ENCODE measurements around the gene RTN1.

Gene RTN1

DNA sequence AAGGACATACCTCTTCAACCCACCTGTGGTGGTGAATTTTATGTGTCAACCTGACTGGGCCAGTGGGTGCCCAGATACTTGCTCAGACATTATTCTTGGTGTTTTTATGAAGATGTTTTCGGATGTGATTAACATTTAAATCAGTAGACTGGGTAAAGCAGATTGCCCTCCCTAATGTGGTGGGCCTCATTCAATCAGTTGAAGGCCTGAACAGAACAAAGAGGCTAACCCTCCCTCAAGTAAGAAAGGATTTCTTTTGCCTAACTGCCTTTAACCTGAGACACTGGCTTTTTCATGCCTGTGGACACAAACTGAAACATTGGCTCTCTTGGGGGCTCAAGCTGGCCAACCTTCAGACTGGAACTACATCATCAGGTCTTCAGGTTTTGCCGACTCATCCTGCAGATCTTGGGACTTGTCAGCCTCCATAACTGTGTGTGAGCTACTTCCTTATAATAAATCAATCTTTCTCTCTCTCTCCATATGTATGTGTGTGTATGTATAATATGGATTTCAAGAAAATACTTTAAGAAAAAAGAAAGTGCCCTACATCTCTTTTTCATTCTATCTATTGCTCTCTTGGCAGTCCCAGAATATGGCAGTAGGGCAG lies 39.4 kb downstream of the RTN1 start:
- H3K36me3 ChIP-seq (ENCODE audit: control insufficient read depth, low read length) = no peaks in the 10 kb centered on the region
- H3K4me1 ChIP-seq (ENCODE audit: control insufficient read depth, low read length) = peaks cover 4% of the 10 kb centered on the region; the same call in 1 of the 2 replicates
- H3K9me2 ChIP-seq (replicated peaks; ENCODE audit: control insufficient read depth, low read length) = no peaks in the 10 kb centered on the region; the same call in 1 of the 2 replicates
- TF ChIP-seq, protein P1, sequence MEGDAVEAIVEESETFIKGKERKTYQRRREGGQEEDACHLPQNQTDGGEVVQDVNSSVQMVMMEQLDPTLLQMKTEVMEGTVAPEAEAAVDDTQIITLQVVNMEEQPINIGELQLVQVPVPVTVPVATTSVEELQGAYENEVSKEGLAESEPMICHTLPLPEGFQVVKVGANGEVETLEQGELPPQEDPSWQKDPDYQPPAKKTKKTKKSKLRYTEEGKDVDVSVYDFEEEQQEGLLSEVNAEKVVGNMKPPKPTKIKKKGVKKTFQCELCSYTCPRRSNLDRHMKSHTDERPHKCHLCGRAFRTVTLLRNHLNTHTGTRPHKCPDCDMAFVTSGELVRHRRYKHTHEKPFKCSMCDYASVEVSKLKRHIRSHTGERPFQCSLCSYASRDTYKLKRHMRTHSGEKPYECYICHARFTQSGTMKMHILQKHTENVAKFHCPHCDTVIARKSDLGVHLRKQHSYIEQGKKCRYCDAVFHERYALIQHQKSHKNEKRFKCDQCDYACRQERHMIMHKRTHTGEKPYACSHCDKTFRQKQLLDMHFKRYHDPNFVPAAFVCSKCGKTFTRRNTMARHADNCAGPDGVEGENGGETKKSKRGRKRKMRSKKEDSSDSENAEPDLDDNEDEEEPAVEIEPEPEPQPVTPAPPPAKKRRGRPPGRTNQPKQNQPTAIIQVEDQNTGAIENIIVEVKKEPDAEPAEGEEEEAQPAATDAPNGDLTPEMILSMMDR (IDR thresholded peaks at IDR 0.05; ENCODE audit: low read depth, low read length, poor library complexity, severe bottlenecking) = no peak
- TF ChIP-seq EZH2phosphoT487 (IDR thresholded peaks at IDR 0.05; ENCODE audit: borderline replicate concordance, low read length) = no peak
- H3K9me3 ChIP-seq (ENCODE audit: control insufficient read depth, insufficient read depth, low read length) = no peaks in the 10 kb centered on the region
- H3F3A ChIP-seq (ENCODE audit: control insufficient read depth, insufficient read depth) = no peaks in the 10 kb centered on the region
- no peaks in the 10 kb centered on the region for H3K79me2 ChIP-seq (ENCODE audit: control insufficient read depth, low read length)
- peaks cover 4% of the 10 kb centered on the region; the same call in 1 of the 2 replicates for H3K27me3 ChIP-seq (ENCODE audit: control insufficient read depth, low read length)
- no peak overlapping the region for H3K4me2 ChIP-seq (ENCODE audit: low read length)
- no peaks in the 10 kb centered on the region for H4K20me1 ChIP-seq (ENCODE audit: control insufficient read depth, insufficient read depth, low read depth, low read length)
- no peak overlapping the region for H3K27ac ChIP-seq (ENCODE audit: low read depth, low read length)
- H3K4me3 ChIP-seq (ENCODE audit: low read length) = no peak overlapping the region

- Histone ChIP-seq H3K36me3 (ENCODE audit: control insufficient read depth, low read length) (no peaks in the 10 kb centered on the region), H3K79me2 (ENCODE audit: control insufficient read depth, low read length) (no peaks in the 10 kb centered on the region), H4K20me1 (ENCODE audit: control insufficient read depth, insufficient read depth, low read depth, low read length) (no peaks in the 10 kb centered on the region), H3K4me1 (ENCODE audit: control insufficient read depth, low read length) (peaks cover 4% of the 10 kb centered on the region; the same call in 1 of the 2 replicates), H3K9me3 (ENCODE audit: control insufficient read depth, insufficient read depth, low read length) (no peaks in the 10 kb centered on the region), H3K9me2 (replicated peaks; ENCODE audit: control insufficient read depth, low read length) (no peaks in the 10 kb centered on the region; the same call in 1 of the 2 replicates), H3K27me3 (ENCODE audit: control insufficient read depth, low read length) (0 out of 2 replicates have a peak, but pooled peaks cover 4% of the 10 kb centered on the region), H3K27ac (ENCODE audit: low read depth, low read length) (no peak overlapping the region), H3K4me3 (ENCODE audit: low read length) (no peak overlapping the region), H3F3A (ENCODE audit: control insufficient read depth, insufficient read depth) (no peaks in the 10 kb centered on the region), H3K4me2 (ENCODE audit: low read length) (no peak overlapping the region)
- TF ChIP-seq, protein P1 (IDR thresholded peaks at IDR 0.05; ENCODE audit: low read depth, low read length, poor library complexity, severe bottlenecking) = no peak
- no peak for TF ChIP-seq EZH2phosphoT487 (IDR thresholded peaks at IDR 0.05; ENCODE audit: borderline replicate concordance, low read length)
Observed at GRCh38 chr14:59830338-59830734, 40.2 kb downstream of the RTN1 start.

GRCh38 chr14:59829469-59830337 lies 40.9 kb downstream of the RTN1 start:
- Histone ChIP-seq H4K20me1 (ENCODE audit: control insufficient read depth, insufficient read depth, low read depth, low read length) (no peaks in the 10 kb centered on the region), H3K27ac (ENCODE audit: low read depth, low read length) (no peak overlapping the region), H3K9me3 (ENCODE audit: control insufficient read depth, insufficient read depth, low read length) (no peaks in the 10 kb centered on the region), H3K36me3 (ENCODE audit: control insufficient read depth, low read length) (no peaks in the 10 kb centered on the region), H3K4me3 (ENCODE audit: low read length) (no peak overlapping the region), H3K4me1 (ENCODE audit: control insufficient read depth, low read length) (peaks cover 4% of the 10 kb centered on the region; the same call in 1 of the 2 replicates), H3K9me2 (replicated peaks; ENCODE audit: control insufficient read depth, low read length) (no peaks in the 10 kb centered on the region; the same call in 1 of the 2 replicates), H3F3A (ENCODE audit: control insufficient read depth, insufficient read depth) (no peaks in the 10 kb centered on the region), H3K4me2 (ENCODE audit: low read length) (no peak overlapping the region), H3K79me2 (ENCODE audit: control insufficient read depth, low read length) (no peaks in the 10 kb centered on the region), H3K27me3 (ENCODE audit: control insufficient read depth, low read length) (0 out of 2 replicates have a peak, but pooled peaks cover 4% of the 10 kb centered on the region)
- TF ChIP-seq EZH2phosphoT487 (IDR thresholded peaks at IDR 0.05; ENCODE audit: borderline replicate concordance, low read length) = no peak
- TF ChIP-seq, protein P1 (IDR thresholded peaks at IDR 0.05; ENCODE audit: low read depth, low read length, poor library complexity, severe bottlenecking) = no peak
